Activated naive CD8-positive, alpha-beta T cell treated with anti-CD3 and anti-CD28 coated beads for 36 hours (primary cell): ENCODE measurements around the gene TSFM. TPM values are rescaled to one million over a fixed set of nuclear protein-coding genes. Genes with fewer than 3 reads are reported as not detected.

Experiments
- DNase-seq: peaks from one replicate; pipeline ENCODE4 v3.0.0; 2021
- H3K27ac Mint-ChIP-seq: one replicate; pipeline ENCODE4 v1.8.0; 2022; ENCODE audit warnings: mild to moderate bottlenecking, moderate library complexity, mixed read lengths
- H3K27me3 Mint-ChIP-seq: one replicate; pipeline ENCODE4 v1.8.0; 2022; ENCODE audit warnings: mild to moderate bottlenecking, mixed read lengths
- H3K36me3 Mint-ChIP-seq: one replicate; pipeline ENCODE4 v1.8.0; 2021; ENCODE audit warnings: mild to moderate bottlenecking, mixed read lengths
- H3K4me1 Mint-ChIP-seq: one replicate; pipeline ENCODE4 v1.8.0; 2021; ENCODE audit warnings: mixed read lengths
- H3K4me3 Mint-ChIP-seq: one replicate; pipeline ENCODE4 v1.8.0; 2022; ENCODE audit warnings: mild to moderate bottlenecking, moderate library complexity, mixed read lengths
- H3K9me3 Mint-ChIP-seq: one replicate; pipeline ENCODE4 v1.8.0; 2022; ENCODE audit warnings: mixed read lengths
- total RNA-seq, 2 experiments: library from RNA; stranded (reverse); gene quantifications; one replicate each; pipeline ENCODE4 v1.2.3, GENCODE V29; 2021

TSFM gene
- total RNA-seq, 2 experiments from 2014 or later, result 67.7 to 74.7 TPM

- H3K4me3 Mint-ChIP-seq, result peak overlapping the region; percentile 94
- H3K27ac Mint-ChIP-seq, result peak overlapping the region; percentile 87
- H3K9me3 Mint-ChIP-seq, result no peaks in the 10 kb centered on the region
- peak; percentile 77 for DNase-seq
- H3K4me1 Mint-ChIP-seq, result peaks cover 54% of the 10 kb centered on the region
- no peaks in the 10 kb centered on the region for H3K27me3 Mint-ChIP-seq
- H3K36me3 Mint-ChIP-seq, result peaks cover 11% of the 10 kb centered on the region
Observed at GRCh38 chr12:57741844-57742738, 40.5 kb upstream of the TSFM start.

- Mint-ChIP-seq H3K4me3 (peak overlapping the region; percentile 90), H3K36me3 (peaks cover 21% of the 10 kb centered on the region), H3K27ac (peak overlapping the region; percentile 95), H3K4me1 (peaks cover 60% of the 10 kb centered on the region), H3K27me3 (no peaks in the 10 kb centered on the region), H3K9me3 (no peaks in the 10 kb centered on the region)
- DNase-seq, result no peak
Observed at GRCh38 chr12:57743769-57744168, 38.8 kb upstream of the TSFM start.

- Mint-ChIP-seq H3K27me3 (no peaks in the 10 kb centered on the region), H3K4me1 (peaks cover 59% of the 10 kb centered on the region), H3K36me3 (peaks cover 26% of the 10 kb centered on the region), H3K27ac (peak overlapping the region; percentile 95), H3K9me3 (no peaks in the 10 kb centered on the region), H3K4me3 (peak overlapping the region; percentile 90)
- peak; percentile 70 for DNase-seq
Observed at GRCh38 chr12:57744194-57744776, 38.3 kb upstream of the TSFM start.

GRCh38 chr12:57744777-57745484 lies 37.7 kb upstream of the TSFM start, which contains the start of gene TSPAN31:
TSPAN31 (plus strand) TSS chr12:57745039; CDS start chr12:57745155, 116 bp downstream.
- no peaks in the 10 kb centered on the region for H3K27me3 Mint-ChIP-seq

GRCh38 chr12:57745485-57745881 lies 37.1 kb upstream of the TSFM start:
- peak overlapping the region; percentile 95 for H3K27ac Mint-ChIP-seq
- H3K9me3 Mint-ChIP-seq, result no peaks in the 10 kb centered on the region
- H3K4me1 Mint-ChIP-seq, result peaks cover 55% of the 10 kb centered on the region
- no peaks in the 10 kb centered on the region for H3K27me3 Mint-ChIP-seq
- peak overlapping the region; percentile 90 for H3K4me3 Mint-ChIP-seq
- DNase-seq, result no peak
- peaks cover 31% of the 10 kb centered on the region for H3K36me3 Mint-ChIP-seq

More at GRCh38 chr12:57744777-57745484, 37.7 kb upstream of the TSFM start, which contains the start of gene TSPAN31:
- Mint-ChIP-seq H3K4me1 (peaks cover 53% of the 10 kb centered on the region), H3K27ac (peak within 1 kb of the TSS; percentile 95), H3K9me3 (no peaks in the 10 kb centered on the region), H3K4me3 (peak within 1 kb of the TSS; percentile 90), H3K36me3 (peaks cover 27% of the 10 kb centered on the region)
- DNase-seq, result peak; percentile 92

GRCh38 chr12:57746025-57746424 lies 36.6 kb upstream of the TSFM start:
- H3K4me1 Mint-ChIP-seq, result peaks cover 54% of the 10 kb centered on the region
- DNase-seq, result no peak
- H3K27me3 Mint-ChIP-seq, result no peaks in the 10 kb centered on the region
- no peaks in the 10 kb centered on the region for H3K9me3 Mint-ChIP-seq
- peaks cover 37% of the 10 kb centered on the region for H3K36me3 Mint-ChIP-seq
- peak overlapping the region; percentile 95 for H3K27ac Mint-ChIP-seq
- peak overlapping the region; percentile 90 for H3K4me3 Mint-ChIP-seq

GRCh38 chr12:57749061-57749460 lies 33.5 kb upstream of the TSFM start:
- H3K36me3 Mint-ChIP-seq, result peaks cover 48% of the 10 kb centered on the region
- H3K9me3 Mint-ChIP-seq, result no peaks in the 10 kb centered on the region
- no peak for DNase-seq
- H3K27ac Mint-ChIP-seq, result peak overlapping the region; percentile 60
- no peak overlapping the region for H3K4me3 Mint-ChIP-seq
- H3K27me3 Mint-ChIP-seq, result no peaks in the 10 kb centered on the region
- H3K4me1 Mint-ChIP-seq, result peaks cover 61% of the 10 kb centered on the region

GRCh38 chr12:57750561-57751431 lies 31.8 kb upstream of the TSFM start:
- DNase-seq, result no peak
- H3K27ac Mint-ChIP-seq, result peak overlapping the region; percentile 100
- peaks cover 52% of the 10 kb centered on the region for H3K4me1 Mint-ChIP-seq
- no peaks in the 10 kb centered on the region for H3K27me3 Mint-ChIP-seq
- no peaks in the 10 kb centered on the region for H3K9me3 Mint-ChIP-seq
- H3K4me3 Mint-ChIP-seq, result peak overlapping the region; percentile 98
- H3K36me3 Mint-ChIP-seq, result peaks cover 43% of the 10 kb centered on the region

- H3K4me1 Mint-ChIP-seq, result peaks cover 52% of the 10 kb centered on the region
- peak overlapping the region; percentile 100 for H3K27ac Mint-ChIP-seq
- peak overlapping the region; percentile 98 for H3K4me3 Mint-ChIP-seq
- peaks cover 38% of the 10 kb centered on the region for H3K36me3 Mint-ChIP-seq
- H3K9me3 Mint-ChIP-seq, result no peaks in the 10 kb centered on the region
- no peaks in the 10 kb centered on the region for H3K27me3 Mint-ChIP-seq
- no peak for DNase-seq
Observed at GRCh38 chr12:57751432-57751787, 31.2 kb upstream of the TSFM start.

- no peaks in the 10 kb centered on the region for H3K9me3 Mint-ChIP-seq
- peaks cover 42% of the 10 kb centered on the region for H3K36me3 Mint-ChIP-seq
- peaks cover 57% of the 10 kb centered on the region for H3K4me1 Mint-ChIP-seq
Observed at GRCh38 chr12:57751788-57752667, 30.6 kb upstream of the TSFM start, which contains the start of gene CDK4. CDK4 (minus strand) TSS chr12:57752310; CDS start chr12:57751717, 593 bp downstream.

GRCh38 chr12:57752668-57753000 lies 30.0 kb upstream of the TSFM start:
- no peak for DNase-seq
- Mint-ChIP-seq H3K9me3 (no peaks in the 10 kb centered on the region), H3K4me3 (peak overlapping the region; percentile 98), H3K4me1 (peaks cover 54% of the 10 kb centered on the region), H3K36me3 (peaks cover 38% of the 10 kb centered on the region), H3K27ac (peak overlapping the region; percentile 100), H3K27me3 (no peaks in the 10 kb centered on the region)

More at GRCh38 chr12:57751788-57752667, 30.6 kb upstream of the TSFM start, which contains the start of gene CDK4:
- Mint-ChIP-seq H3K4me3 (peak within 1 kb of the TSS; percentile 98), H3K27me3 (no peaks in the 10 kb centered on the region), H3K27ac (peak within 1 kb of the TSS; percentile 100)
- DNase-seq, result peak; percentile 99

GRCh38 chr12:57753756-57754337 lies 28.7 kb upstream of the TSFM start:
- Mint-ChIP-seq H3K27ac (peak overlapping the region; percentile 42), H3K27me3 (no peaks in the 10 kb centered on the region), H3K36me3 (peaks cover 35% of the 10 kb centered on the region), H3K4me3 (peak overlapping the region; percentile 8), H3K4me1 (peaks cover 52% of the 10 kb centered on the region), H3K9me3 (no peaks in the 10 kb centered on the region)
- no peak for DNase-seq
